Stomach (tissue), 9 donors: Measurements from ENCODE around the gene DHX29. TPM values are rescaled to one million over a fixed set of nuclear protein-coding genes. Genes with fewer than 3 reads are reported as not detected.

Experiments
- DNase-seq, 2 donors: peaks; one replicate each; pipeline versions ENCODE4 v3.0.0 to v3.0.0-alpha.2; 2013 to 2019
- H3K27ac ChIP-seq, 5 donors: fragments of 200-600 bp in 4 of 5; sonication (generic) in 4 of 5; one replicate each; pipeline ENCODE4 v1.5.1; 2013 to 2019; ENCODE audit warnings: mild to moderate bottlenecking in 1 of 5, moderate library complexity in 1 of 5
- H3K27me3 ChIP-seq, 3 donors: fragments of 200-600 bp; sonication (generic); one replicate each; pipeline ENCODE4 v1.5.1; 2017 to 2019; ENCODE audit warnings: mixed run types in 1 of 3
- H3K36me3 ChIP-seq, 4 donors: fragments of 200-600 bp; sonication (generic); 1 replicate in 3 of 4; 2 replicates in 1 of 4; pipeline ENCODE4 v1.5.1; 2016 to 2019
- H3K4me1 ChIP-seq, 4 donors: fragments of 200-600 bp; sonication (generic); one replicate each; pipeline ENCODE4 v1.5.1; 2016 to 2019
- H3K4me3 ChIP-seq, 4 donors: fragments of 200-600 bp; sonication (generic) in 3 of 4; one replicate each; pipeline ENCODE4 v1.5.1; 2016 to 2019; ENCODE audit warnings: mild to moderate bottlenecking in 1 of 4
- H3K9me3 ChIP-seq, 4 donors: fragments of 200-600 bp; sonication (generic); one replicate each; pipeline ENCODE4 v1.5.1; 2016 to 2019
- EP300 ChIP-seq: sonication (generic); formaldehyde crosslinking; IDR thresholded peaks from one replicate; pipeline ENCODE4 v1.6.1; 2017; ENCODE audit warnings: antibody characterized with exemption
- POLR2A ChIP-seq, 4 donors: fragments of 450-650 bp; IDR thresholded peaks; one replicate each; pipeline ENCODE4 v1.6.1; 2016; ENCODE audit warnings: antibody characterized with exemption in 4 of 4, control low read depth in 2 of 4, mild to moderate bottlenecking in 1 of 4, moderate library complexity in 1 of 4
- POLR2AphosphoS5 ChIP-seq, 3 donors: sonication (generic); formaldehyde crosslinking; IDR thresholded peaks; one replicate each; pipeline ENCODE4 v1.6.1; 2016; ENCODE audit warnings: antibody characterized with exemption in 3 of 3
- WGBS, 5 donors: extraction: QIAGEN DNeasy Blood & Tissue Kit in 3 of 5; methylation state at CpG; one replicate each; pipeline versions ENCODE4 v1.1.5 to v1.1.7; 2013 to 2018; 5-methylcytosine and 5-hydroxymethylcytosine counted together
- intact Hi-C: fragments of 100-400 bp; cut with DNase I; formaldehyde crosslinking; loops from one replicate; pipeline ENCODE4 v1.15.1; 2023; ENCODE audit warnings: low total_unique reads
- polyA plus RNA-seq, 3 donors: library from polyadenylated mRNA; stranded (reverse); fragments of 200-250 nt; gene quantifications; one replicate each; pipeline ENCODE4 v1.2.3, GENCODE V29; 2013
- total RNA-seq, 5 donors: library from RNA; depleted of rRNA; stranded (reverse); fragments of >200 nt; gene quantifications; one replicate each; pipeline versions ENCODE4 v1.1.0 to v1.2.3, GENCODE V29; 2014 to 2016
- TF ChIP-seq, protein P1 (sequence below), 7 experiments: fragments of 450-650 bp in 4 of 7; fragments of 200-600 bp in 3 of 7; sonication (generic) in 3 of 7; IDR thresholded peaks; one replicate each; pipeline ENCODE4 v1.5.1; 2016 to 2019; ENCODE audit warnings: antibody characterized with exemption in 7 of 7, control low read depth in 2 of 7, mild to moderate bottlenecking in 1 of 7
- donor health status: healthy with polysubstance abuse.
- donor health status: Bipolar disorder and iron deficiency.
- donor health status: healthy.

Gene DHX29
- total and polyA plus RNA-seq, 8 donors: 4.3 to 54.5 (median 12.1) TPM

DNA sequence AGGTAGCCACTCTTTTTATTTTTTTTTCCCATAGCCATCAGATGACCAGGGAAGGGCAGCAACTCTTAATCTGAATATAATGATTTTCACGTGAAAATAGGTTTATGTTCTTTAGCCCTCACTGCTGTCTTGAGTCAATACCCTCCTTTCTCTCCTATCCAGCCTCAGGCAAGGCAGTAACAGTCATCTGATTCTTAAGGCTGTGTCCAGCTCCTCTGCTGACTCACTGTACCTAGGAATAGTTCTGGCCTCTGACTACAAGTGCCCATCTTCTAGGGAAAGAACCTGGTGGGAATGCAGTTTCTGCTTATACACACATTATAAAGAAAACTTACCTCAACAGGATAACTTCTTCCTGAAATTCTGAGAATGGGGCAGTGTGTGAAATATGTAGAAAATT, 30.7 kb downstream of the DHX29 start:
- 75 to 100% (median 86%) methylated on average over 1 of the region's 1 CpG for WGBS, 5 donors
- peaks cover 58 to 100% (median 100%) of the 10 kb centered on the region in 4 donors for H3K36me3 ChIP-seq
- no peak overlapping the region for H3K4me3 ChIP-seq
- no peak for DNase-seq
- H3K27me3 ChIP-seq: no peaks in the 10 kb centered on the region
- H3K9me3 ChIP-seq: no peaks in the 10 kb centered on the region
- TF ChIP-seq POLR2A (IDR thresholded peaks at IDR 0.05): no peak
- TF ChIP-seq, protein P1, sequence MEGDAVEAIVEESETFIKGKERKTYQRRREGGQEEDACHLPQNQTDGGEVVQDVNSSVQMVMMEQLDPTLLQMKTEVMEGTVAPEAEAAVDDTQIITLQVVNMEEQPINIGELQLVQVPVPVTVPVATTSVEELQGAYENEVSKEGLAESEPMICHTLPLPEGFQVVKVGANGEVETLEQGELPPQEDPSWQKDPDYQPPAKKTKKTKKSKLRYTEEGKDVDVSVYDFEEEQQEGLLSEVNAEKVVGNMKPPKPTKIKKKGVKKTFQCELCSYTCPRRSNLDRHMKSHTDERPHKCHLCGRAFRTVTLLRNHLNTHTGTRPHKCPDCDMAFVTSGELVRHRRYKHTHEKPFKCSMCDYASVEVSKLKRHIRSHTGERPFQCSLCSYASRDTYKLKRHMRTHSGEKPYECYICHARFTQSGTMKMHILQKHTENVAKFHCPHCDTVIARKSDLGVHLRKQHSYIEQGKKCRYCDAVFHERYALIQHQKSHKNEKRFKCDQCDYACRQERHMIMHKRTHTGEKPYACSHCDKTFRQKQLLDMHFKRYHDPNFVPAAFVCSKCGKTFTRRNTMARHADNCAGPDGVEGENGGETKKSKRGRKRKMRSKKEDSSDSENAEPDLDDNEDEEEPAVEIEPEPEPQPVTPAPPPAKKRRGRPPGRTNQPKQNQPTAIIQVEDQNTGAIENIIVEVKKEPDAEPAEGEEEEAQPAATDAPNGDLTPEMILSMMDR (IDR thresholded peaks at IDR 0.05): no peak
- TF ChIP-seq POLR2AphosphoS5 (IDR thresholded peaks at IDR 0.05): no peak
- no peak for TF ChIP-seq EP300
- H3K27ac ChIP-seq: no peak overlapping the region
- intact Hi-C loops: no loop called here
- no peaks in the 10 kb centered on the region for H3K4me1 ChIP-seq

DNA sequence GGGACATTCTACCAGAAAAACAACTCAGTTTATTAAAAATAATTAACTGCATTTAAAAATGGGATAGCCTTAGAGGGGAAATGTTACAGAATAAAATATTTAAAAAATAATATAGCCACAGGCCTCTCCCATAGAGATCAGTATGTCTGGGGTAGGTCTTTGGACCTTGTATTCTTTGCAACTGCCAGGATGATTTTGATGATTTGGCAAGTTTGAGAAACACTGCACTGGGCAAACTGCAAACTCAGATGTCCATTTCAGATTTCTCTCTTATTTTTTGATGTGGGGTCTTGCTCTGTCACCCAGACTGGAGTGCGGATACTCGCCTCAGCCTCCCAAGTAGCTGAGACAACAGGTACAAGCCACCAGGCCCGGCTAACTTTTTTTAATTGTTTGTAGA, 49.2 kb downstream of the DHX29 start:
- intact Hi-C loops: no loop called here
- no peak for DNase-seq
- Histone ChIP-seq H3K27me3 (no peaks in the 10 kb centered on the region), H3K36me3 (peaks cover 15 to 94% (median 90%) of the 10 kb centered on the region in 4 donors), H3K9me3 (no peaks in the 10 kb centered on the region), H3K4me1 (no peaks in the 10 kb centered on the region), H3K27ac (no peak overlapping the region), H3K4me3 (no peak overlapping the region)
- WGBS, 5 donors: 92 to 96% (median 96%) methylated on average over 3 of the region's 3 CpGs
- TF ChIP-seq EP300 (no peak), POLR2AphosphoS5 (IDR thresholded peaks at IDR 0.05) (no peak), POLR2A (IDR thresholded peaks at IDR 0.05) (no peak)
- TF ChIP-seq, protein P1 (IDR thresholded peaks at IDR 0.05): no peak

DNA sequence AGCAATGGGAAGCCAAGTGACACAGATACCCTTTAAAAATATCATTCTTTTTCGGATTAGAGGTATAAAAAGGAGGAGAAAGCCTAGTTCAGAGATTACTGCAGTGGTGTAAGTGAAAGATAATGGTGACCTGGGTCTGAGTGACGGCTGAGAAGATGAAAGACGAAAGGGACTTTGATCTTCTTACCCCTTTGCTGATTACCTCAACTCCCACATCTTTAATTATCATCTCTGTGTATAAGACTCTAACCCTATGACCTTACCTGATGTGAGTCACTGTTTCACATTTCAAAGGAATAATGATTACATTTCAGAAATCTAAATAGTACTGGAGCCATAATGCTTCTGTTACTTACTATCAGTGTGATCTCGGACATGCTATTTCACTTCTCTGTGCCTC, 52.7 kb downstream of the DHX29 start:
- no peak for DNase-seq
- Histone ChIP-seq H3K27ac (no peak overlapping the region), H3K36me3 (peaks cover 15 to 61% (median 56%) of the 10 kb centered on the region in 4 donors), H3K4me3 (no peak overlapping the region), H3K4me1 (no peaks in the 10 kb centered on the region), H3K9me3 (no peaks in the 10 kb centered on the region), H3K27me3 (no peaks in the 10 kb centered on the region)
- TF ChIP-seq, protein P1 (IDR thresholded peaks at IDR 0.05): no peak
- TF ChIP-seq EP300 (no peak), POLR2A (IDR thresholded peaks at IDR 0.05) (no peak), POLR2AphosphoS5 (IDR thresholded peaks at IDR 0.05) (no peak)
- intact Hi-C loops: no loop called here
- 80 to 91% (median 82%) methylated on average over 4 of the region's 4 CpGs for WGBS, 5 donors

DNA sequence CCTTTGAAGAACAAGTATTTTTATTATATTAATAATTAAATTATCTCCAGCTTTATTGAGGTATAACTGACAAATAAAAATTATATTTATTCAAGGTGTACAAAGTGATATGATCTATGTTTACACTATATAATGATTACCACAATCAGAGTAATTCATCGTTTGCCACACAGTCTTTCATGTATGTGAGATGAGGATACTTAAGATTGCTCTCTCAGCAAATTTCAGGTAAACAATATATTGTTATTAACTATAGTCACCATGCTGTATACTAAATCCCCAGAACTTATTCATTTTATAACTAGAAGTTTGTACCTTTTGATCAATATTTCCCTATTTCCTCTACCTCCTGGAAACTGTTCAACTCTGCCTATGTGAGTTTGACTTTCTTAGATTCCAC, 57.4 kb downstream of the DHX29 start:
- no peak overlapping the region for H3K4me3 ChIP-seq
- no peak for TF ChIP-seq POLR2AphosphoS5 (IDR thresholded peaks at IDR 0.05)
- TF ChIP-seq, protein P1 (IDR thresholded peaks at IDR 0.05): no peak
- TF ChIP-seq EP300: no peak
- TF ChIP-seq POLR2A (IDR thresholded peaks at IDR 0.05): no peak
- no peak for DNase-seq
- H3K4me1 ChIP-seq: no peaks in the 10 kb centered on the region
- peaks cover 6 to 13% (median 10%) of the 10 kb centered on the region in 4 donors for H3K36me3 ChIP-seq
- no peaks in the 10 kb centered on the region for H3K27me3 ChIP-seq
- H3K27ac ChIP-seq: no peak overlapping the region
- peaks cover 0 to 13% (median 9%) of the 10 kb centered on the region in 4 donors for H3K9me3 ChIP-seq
- intact Hi-C loops: no loop called here
- 33 to 62% (median 46%) methylated on average over 1 of the region's 1 CpG for WGBS, 5 donors
